K562 (cell line): Measurements from ENCODE around the gene CSTF1. TPM values are rescaled to one million over a fixed set of nuclear protein-coding genes. Genes with fewer than 3 reads are reported as not detected.

Experiments
- ATAC-seq: fragments of 200-7000 bp; cut with Tn5 transposase; 3 replicates; pipeline ENCODE4 v1.9.1; 2020; ENCODE audit warnings: moderate library complexity
- BruUV-seq: library from RNA; stranded (reverse); fragments of 400-500 nt; replicated peaks from 2 replicates; lab custom pipeline; 2021; lab: Mats Ljungman, UMichigan
- CTCF ChIA-PET: fragments of 300-600 bp; formaldehyde crosslinking; extraction: SDS; loops from one replicate; lab custom pipeline; 2021; ENCODE audit warnings: low intra/inter-chr PET ratio; lab: Yijun Ruan, JAX
- POLR2A ChIA-PET: fragments of 300-600, 350-650 bp; sonication (Branson Sonifier 250); formaldehyde crosslinking; extraction: SDS; loops from one replicate; lab custom pipeline; 2021; ENCODE audit warnings: antibody characterized with exemption, inconsistent platforms; lab: Yijun Ruan, JAX
- DNase-seq, 4 experiments: peaks; one replicate each; pipeline versions ENCODE4 v3.0.0 to v3.0.0-alpha.2; 2011 to 2018; ENCODE audit warnings: low spot score in 3 of 4, mixed read lengths in 3 of 4; ENCODE audit errors: extremely low read depth in 1 of 4
- FAIRE-seq: peaks from 2 replicates; lab custom pipeline; 2011; peaks lifted over from hg19 to GRCh38; lab: Jason Lieb, UNC
- H2AFZ ChIP-seq: 2 replicates; pipeline ENCODE4 v1.6.0; 2011; ENCODE audit warnings: low read depth, low read length, control low read depth, inconsistent platforms
- H3K27ac ChIP-seq: fragments of 200-600 bp; 3 replicates; pipeline ENCODE4 v1.8.0; 2011; ENCODE audit warnings: low read depth, mild to moderate bottlenecking, control low read depth, inconsistent platforms, low read length, moderate library complexity, mixed read lengths; ENCODE audit errors: extremely low read depth
- H3K27me3 ChIP-seq, 2 experiments: fragments of 300-600 bp in 1 of 2; 2 replicates in 1 of 2; 3 replicates in 1 of 2; pipeline versions ENCODE4 v1.6.0 to v1.8.0; 2011; ENCODE audit warnings: inconsistent platforms in 2 of 2, low read length in 2 of 2, mild to moderate bottlenecking in 1 of 2, mixed read lengths in 1 of 2, moderate library complexity in 1 of 2; ENCODE audit not compliant: control insufficient read depth in 2 of 2, insufficient read depth in 2 of 2
- H3K36me3 ChIP-seq: fragments of 300-600 bp; 3 replicates; pipeline ENCODE4 v1.8.0; 2011; ENCODE audit warnings: mild to moderate bottlenecking, low read length, inconsistent platforms; ENCODE audit not compliant: control insufficient read depth, insufficient read depth
- H3K4me1 ChIP-seq, 2 experiments: fragments of 200-600 bp in 1 of 2; replicated peaks in 1 of 2; 2 replicates in 1 of 2; 3 replicates in 1 of 2; pipeline versions ENCODE4 v1.5.1 to v1.8.0; 2011; ENCODE audit warnings: inconsistent platforms in 2 of 2, low read length in 2 of 2, mild to moderate bottlenecking in 1 of 2, mixed read lengths in 1 of 2, moderate library complexity in 1 of 2; ENCODE audit not compliant: control insufficient read depth in 2 of 2, insufficient read depth in 2 of 2
- H3K4me2 ChIP-seq: 2 replicates; pipeline ENCODE4 v1.6.1; 2011; ENCODE audit warnings: low read length, control low read depth, inconsistent platforms, mixed read lengths; ENCODE audit not compliant: insufficient read depth
- H3K4me3 ChIP-seq: fragments of 200-600 bp; sonication (generic), shearing (Covaris generic); 2 replicates; pipeline ENCODE4 v1.5.1; 2016; ENCODE audit warnings: control low read depth, inconsistent platforms
- H3K79me2 ChIP-seq: fragments of 200-600 bp; 3 replicates; pipeline ENCODE4 v1.8.0; 2011; ENCODE audit warnings: low read length, inconsistent platforms; ENCODE audit not compliant: control insufficient read depth, insufficient read depth
- H3K9ac ChIP-seq, 2 experiments: 2 replicates each; pipeline versions ENCODE4 v1.6.0 to v1.6.1; 2011; ENCODE audit warnings: low read depth in 2 of 2, low read length in 2 of 2, control low read depth in 1 of 2, inconsistent platforms in 1 of 2, mild to moderate bottlenecking in 1 of 2, mixed read lengths in 1 of 2; ENCODE audit not compliant: insufficient read depth in 1 of 2
- H3K9me1 ChIP-seq: one replicate; pipeline ENCODE4 v1.6.0; 2011; ENCODE audit warnings: inconsistent platforms, mild to moderate bottlenecking, low read length, moderate library complexity; ENCODE audit not compliant: control insufficient read depth, insufficient read depth
- H3K9me3 ChIP-seq: replicated peaks from 2 replicates; pipeline ENCODE4 v1.5.1; 2011; ENCODE audit warnings: low read depth, low read length, inconsistent platforms; ENCODE audit not compliant: control insufficient read depth, insufficient read depth
- H4K20me1 ChIP-seq: replicated peaks from 2 replicates; pipeline ENCODE4 v1.6.1; 2011; ENCODE audit warnings: low read length, inconsistent platforms, mixed read lengths; ENCODE audit not compliant: control insufficient read depth, insufficient read depth
- ARNT ChIP-seq, 2 experiments: fragments of 450-650 bp; IDR thresholded peaks; 2 replicates each; pipeline ENCODE4 v1.6.1; 2016; ENCODE audit warnings: mild to moderate bottlenecking in 1 of 2
- BRD4 ChIP-seq: fragments of 200-600 bp; sonication (generic); IDR thresholded peaks from 2 replicates; pipeline ENCODE4 v1.6.1; 2017; ENCODE audit warnings: inconsistent platforms
- CEBPG ChIP-seq, 3 experiments: fragments of 200-800 bp in 1 of 3; sonication (Bioruptor generic) in 1 of 3; sonication (generic) in 1 of 3; formaldehyde crosslinking in 1 of 3; IDR thresholded peaks in 2 of 3; conservative IDR thresholded peaks in 1 of 3; 2 replicates each; pipeline versions ENCODE4 v1.6.1 to v1.8.0; 2016 to 2022; ENCODE audit warnings: missing compliant biosample characterization in 2 of 3, missing genetic modification characterization in 2 of 3, mild to moderate bottlenecking in 1 of 3, missing genetic modification reagents in 1 of 3
- NONO ChIP-seq, 2 experiments: fragments of 200-400 bp in 1 of 2; fragments of 450-650 bp in 1 of 2; formaldehyde crosslinking in 1 of 2; IDR thresholded peaks; 2 replicates each; pipeline ENCODE4 v1.6.1; 2017; ENCODE audit warnings: low read depth in 2 of 2, mild to moderate bottlenecking in 2 of 2, moderate library complexity in 2 of 2, low read length in 1 of 2
- SMARCE1 ChIP-seq: fragments of 450-650 bp; IDR thresholded peaks from 2 replicates; pipeline ENCODE4 v1.7.1; 2016; ENCODE audit warnings: mild to moderate bottlenecking
- ZNF134 ChIP-seq: fragments of 250-450 bp; sonication (Bioruptor Pico); conservative IDR thresholded peaks from 2 replicates; pipeline ENCODE4 v1.4.0; 2020
- ZNF589 ChIP-seq: fragments of 200-800 bp; sonication (Bioruptor generic); IDR thresholded peaks from 2 replicates; pipeline ENCODE4 v1.6.1; 2016; ENCODE audit warnings: low read depth, missing genetic modification characterization, missing compliant biosample characterization
- WGBS: fragments of 100-300 bp; shearing (Covaris generic); methylation state at CpG from one replicate; pipeline ENCODE4 v1.1.6; 2016; ENCODE audit warnings: low coverage, mixed read lengths; ENCODE audit not compliant: insufficient coverage; ENCODE audit errors: missing lambda C conversion rate; 5-methylcytosine and 5-hydroxymethylcytosine counted together
- in situ Hi-C: fragments of 300-500 bp; cut with MboI; formaldehyde crosslinking; loops from 4 replicates; pipeline ENCODE4 v1.15.0; 2018; ENCODE audit warnings: inconsistent platforms, mixed read lengths
- intact Hi-C: fragments of 100-400 bp; cut with micrococcal nuclease; formaldehyde crosslinking; loops from 2 replicates; pipeline ENCODE4 v1.14.2; 2022
- polyA plus RNA-seq, 8 experiments: library from polyadenylated mRNA; depleted of rRNA in 4 of 8; stranded (reverse) in 5 of 8; unstranded in 3 of 8; fragments of >200 nt; fragmentation: Nextera tagmentation in 2 of 8; fragmentation: Illumina TruSeq in 1 of 8; extraction: Ambion mirVana in 2 of 8; extraction: Trizol in 1 of 8; gene quantifications; 2 replicates each; pipeline versions ENCODE4 v1.2.1 to v1.2.3, GENCODE V29; 2011 to 2014; ENCODE audit warnings: inconsistent platforms in 1 of 8, missing spikeins in 1 of 8
- total RNA-seq, 7 experiments: library from RNA; depleted of rRNA in 6 of 7; stranded (reverse); fragments of >200 nt in 6 of 7; fragmentation: Illumina TruSeq in 2 of 7; extraction: Trizol in 2 of 7; gene quantifications; 2 replicates each; pipeline versions ENCODE4 v1.2.1 to v1.2.3, GENCODE V29; 2011 to 2021; ENCODE audit warnings: low replicate concordance in 1 of 7
- TF ChIP-seq, protein P1 (sequence below), 2 experiments: fragments of 450-650 bp in 1 of 2; sonication (generic) in 1 of 2; formaldehyde crosslinking; conservative IDR thresholded peaks; 2 replicates each; pipeline versions ENCODE4 v1.4.0 to v1.8.1; 2020 to 2022; ENCODE audit warnings: mild to moderate bottlenecking in 1 of 2, missing genetic modification reagents in 1 of 2
- TF ChIP-seq, protein P2 (sequence below): fragments of 450-650 bp; IDR thresholded peaks from 2 replicates; pipeline ENCODE4 v1.6.1; 2016; ENCODE audit warnings: borderline replicate concordance

The CSTF1 gene
- total and polyA plus RNA-seq, 9 of the 15 experiments (the other 6 are each of a cell fraction or from before 2014, with no cell fraction given), result 30.8 to 110 (median 53.4) TPM

DNA sequence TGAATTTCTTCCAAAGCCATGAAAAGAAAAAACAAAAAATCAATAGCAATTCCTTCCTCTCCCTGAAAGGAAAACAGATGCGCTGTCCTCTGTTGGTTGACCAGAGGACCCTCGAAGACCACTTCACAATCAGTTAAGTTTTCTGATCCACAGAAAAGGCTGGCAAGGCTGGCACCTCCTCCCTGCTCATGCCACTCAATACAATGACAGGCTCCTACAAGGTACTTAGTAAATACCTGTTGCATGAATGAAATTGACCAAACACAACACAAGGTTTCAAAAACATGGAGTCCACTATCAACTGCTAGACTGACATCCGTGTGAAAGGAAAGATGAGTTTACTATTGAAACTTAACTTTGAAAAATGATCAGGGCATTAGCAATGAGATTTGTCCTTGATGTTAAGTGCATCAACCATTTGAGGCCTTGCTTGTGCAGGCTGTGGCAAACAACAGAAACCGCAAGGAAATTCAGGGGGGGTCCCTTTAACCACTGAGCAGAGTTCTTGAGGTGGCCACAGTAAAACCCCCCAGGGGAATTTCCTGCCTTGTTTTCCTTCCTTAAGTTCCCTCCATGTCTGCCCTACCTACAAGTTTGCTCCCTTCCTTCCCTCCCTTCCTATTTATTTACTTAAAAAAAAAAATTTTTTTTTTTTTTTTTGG is 48.0 kb downstream of the CSTF1 start:
- no TSS peak for BruUV-seq

More for the DNA sequence above, 48.0 kb downstream of the CSTF1 start:
- Histone ChIP-seq H3K4me1 (peaks cover 0 to 1% of the 10 kb centered on the region in 2 experiments; a peak in 1 of 5 replicates), H3K4me3 (no peak overlapping the region), H3K27ac (no peak overlapping the region), H3K9ac (no peak overlapping the region), H2AFZ (no peak overlapping the region), H3K9me1 (peaks cover 2% of the 10 kb centered on the region), H4K20me1 (no peaks in the 10 kb centered on the region; the same call in 1 of the 2 replicates), H3K36me3 (peaks cover 84% of the 10 kb centered on the region), H3K4me2 (no peak overlapping the region), H3K27me3 (no peaks in the 10 kb centered on the region), H3K9me3 (no peaks in the 10 kb centered on the region), H3K79me2 (peaks cover 28% of the 10 kb centered on the region)
- ATAC-seq (no peak), DNase-seq (no peak), FAIRE-seq (no peak)
- in situ Hi-C loops (no loop called here), intact Hi-C loops (no loop called here)
- TF ChIP-seq, protein P1, sequence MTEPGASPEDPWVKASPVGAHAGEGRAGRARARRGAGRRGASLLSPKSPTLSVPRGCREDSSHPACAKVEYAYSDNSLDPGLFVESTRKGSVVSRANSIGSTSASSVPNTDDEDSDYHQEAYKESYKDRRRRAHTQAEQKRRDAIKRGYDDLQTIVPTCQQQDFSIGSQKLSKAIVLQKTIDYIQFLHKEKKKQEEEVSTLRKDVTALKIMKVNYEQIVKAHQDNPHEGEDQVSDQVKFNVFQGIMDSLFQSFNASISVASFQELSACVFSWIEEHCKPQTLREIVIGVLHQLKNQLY (CRISPR knock-in tag; conservative IDR thresholded peaks at IDR 0.05), result no peak
- TF ChIP-seq NONO (IDR thresholded peaks at IDR 0.05; ENCODE audit: low read depth in 2 of 2, low read length in 1 of 2), result no peak
- TF ChIP-seq ARNT (IDR thresholded peaks at IDR 0.05), result no peak
- no peak for TF ChIP-seq ZNF589 (CRISPR knock-in tag)
- TF ChIP-seq, protein P2, sequence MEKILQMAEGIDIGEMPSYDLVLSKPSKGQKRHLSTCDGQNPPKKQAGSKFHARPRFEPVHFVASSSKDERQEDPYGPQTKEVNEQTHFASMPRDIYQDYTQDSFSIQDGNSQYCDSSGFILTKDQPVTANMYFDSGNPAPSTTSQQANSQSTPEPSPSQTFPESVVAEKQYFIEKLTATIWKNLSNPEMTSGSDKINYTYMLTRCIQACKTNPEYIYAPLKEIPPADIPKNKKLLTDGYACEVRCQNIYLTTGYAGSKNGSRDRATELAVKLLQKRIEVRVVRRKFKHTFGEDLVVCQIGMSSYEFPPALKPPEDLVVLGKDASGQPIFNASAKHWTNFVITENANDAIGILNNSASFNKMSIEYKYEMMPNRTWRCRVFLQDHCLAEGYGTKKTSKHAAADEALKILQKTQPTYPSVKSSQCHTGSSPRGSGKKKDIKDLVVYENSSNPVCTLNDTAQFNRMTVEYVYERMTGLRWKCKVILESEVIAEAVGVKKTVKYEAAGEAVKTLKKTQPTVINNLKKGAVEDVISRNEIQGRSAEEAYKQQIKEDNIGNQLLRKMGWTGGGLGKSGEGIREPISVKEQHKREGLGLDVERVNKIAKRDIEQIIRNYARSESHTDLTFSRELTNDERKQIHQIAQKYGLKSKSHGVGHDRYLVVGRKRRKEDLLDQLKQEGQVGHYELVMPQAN, result no peak
- no peak for TF ChIP-seq SMARCE1
- TF ChIP-seq ZNF134 (CRISPR knock-in tag), result no peak
- no peak for TF ChIP-seq BRD4
- TF ChIP-seq CEBPG (CRISPR knock-in tag; IDR thresholded peaks at IDR 0.05), result no peak
- TF ChIP-seq CEBPG (tag; conservative IDR thresholded peaks at IDR 0.05 in 1 of 2, IDR thresholded peaks at IDR 0.05 in 1 of 2), result no peak
- ChIA-PET CTCF (no interaction called here), POLR2A (interaction anchor here (1.5 kb wide), 1 partner anchor 28 kb away, joined by 5 read pairs; the partner anchor contains the start of gene CASS4)
- WGBS, result 93% methylated on average over 4 of the region's 4 CpGs
